ENCODE measurements around the gene FBXL5.

FBXL5 gene

DNA sequence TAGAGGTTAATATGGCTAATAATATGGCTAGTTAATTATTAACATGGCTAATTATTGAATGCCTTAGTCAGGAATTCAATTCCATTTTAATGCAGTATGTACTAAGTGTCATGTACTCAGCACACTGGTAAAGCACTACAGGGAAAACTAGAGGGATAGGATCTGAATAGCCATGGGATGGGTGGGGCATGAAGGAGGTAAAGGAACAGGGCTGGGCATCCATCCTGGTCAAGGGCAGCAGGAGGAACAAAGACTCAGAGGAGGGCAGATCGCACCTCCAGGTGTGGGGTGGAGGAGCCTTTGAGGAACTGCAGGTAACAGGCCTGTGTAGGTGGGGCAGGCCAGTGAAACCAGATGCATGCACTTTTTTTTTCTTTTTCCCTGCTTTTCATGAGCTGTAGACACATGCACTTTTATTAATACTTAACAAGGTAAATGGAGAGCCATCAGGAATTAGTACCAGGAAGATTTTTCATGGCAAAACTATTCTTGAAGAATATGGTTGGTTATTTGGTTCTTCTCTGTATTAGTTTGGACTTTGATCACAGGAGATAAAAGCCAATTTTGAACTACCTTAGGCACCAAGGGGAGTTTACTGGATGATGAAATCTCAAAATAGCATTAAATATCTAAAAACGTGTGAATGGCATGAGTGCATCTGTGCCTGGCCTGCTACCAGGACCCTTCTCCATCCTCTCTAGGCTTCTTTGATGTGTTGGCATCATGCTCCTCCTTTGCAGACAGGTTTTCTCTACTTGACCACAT is 97.2 kb downstream of the FBXL5 start:
- FAIRE-seq: no peak

DNA sequence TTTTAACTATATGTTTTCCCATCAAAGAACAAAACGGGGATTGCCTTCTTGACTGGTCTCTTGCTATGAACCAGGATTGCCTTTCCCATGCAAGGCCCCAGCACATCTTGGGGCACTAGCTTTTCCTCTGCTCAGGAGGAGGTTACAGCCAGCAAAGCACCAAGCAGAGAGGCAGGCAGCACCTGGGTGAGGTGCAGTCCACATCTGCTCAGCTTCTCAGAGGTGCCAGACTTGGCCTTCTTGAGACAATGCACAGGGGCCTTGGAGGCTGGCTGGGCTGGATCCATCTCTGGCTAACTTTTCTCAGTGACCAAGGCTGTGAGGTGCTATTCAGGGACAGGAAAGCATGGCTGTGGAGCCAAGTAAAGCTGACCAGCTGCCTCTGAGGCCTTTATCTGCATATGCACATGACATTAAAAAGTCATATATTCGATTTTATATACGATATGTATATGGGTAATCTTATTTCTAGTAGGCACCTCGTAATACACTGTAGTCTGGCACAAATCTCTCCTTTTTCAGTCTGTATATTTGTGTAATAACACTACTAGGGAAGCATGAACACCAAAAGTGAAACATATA is 98.6 kb downstream of the FBXL5 start:
- FAIRE-seq: no peak

All from A204.1 (cell line).